ENCODE results near the gene RAMP1.

The RAMP1 gene

DNA sequence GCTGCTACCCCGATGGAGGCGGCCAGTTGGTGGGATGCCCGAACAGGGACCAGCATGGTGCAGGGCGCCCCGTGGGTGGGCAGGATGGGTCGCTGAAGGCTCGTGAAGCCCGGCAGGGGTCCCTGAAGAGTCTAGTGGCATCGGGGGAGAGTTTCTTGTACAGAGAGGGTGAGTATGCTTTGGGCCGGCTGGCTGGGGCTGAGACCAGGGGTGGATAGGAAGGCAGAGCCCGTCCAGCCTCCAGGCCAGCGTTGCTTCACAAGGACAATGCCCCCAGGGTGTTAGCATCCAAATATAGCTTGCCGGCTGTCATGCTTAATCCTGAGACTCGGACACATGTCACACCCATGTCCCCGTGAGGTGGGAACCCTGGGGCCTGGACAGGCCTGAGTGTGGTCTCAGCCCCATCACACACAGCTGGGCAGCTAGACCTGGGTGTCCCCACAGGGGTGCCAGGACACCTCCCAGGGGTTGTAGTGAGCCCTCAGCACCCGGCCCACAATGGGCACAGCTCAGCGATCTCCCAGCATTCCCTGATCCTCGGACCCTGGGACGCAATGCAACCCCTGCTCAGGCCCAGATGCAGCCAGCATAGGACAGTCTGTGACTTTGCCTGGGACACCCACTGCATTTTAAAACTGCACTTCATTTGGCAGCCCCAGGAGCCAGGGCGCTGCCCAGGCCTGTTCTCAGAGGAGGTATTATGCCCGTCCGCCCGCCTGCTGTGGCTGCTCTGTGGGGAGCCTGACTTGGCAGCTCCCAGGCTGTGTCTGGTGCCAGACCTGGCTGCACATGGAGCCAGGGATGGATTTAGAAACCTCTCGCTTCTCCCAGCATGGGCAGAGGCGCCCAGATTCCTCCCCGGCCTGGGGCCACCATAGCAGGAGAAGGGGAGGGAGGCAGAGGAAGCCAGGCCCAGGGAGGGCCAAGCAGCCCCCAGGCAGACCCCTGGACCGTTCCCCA lies 36.4 kb downstream of the RAMP1 start:
- peak; percentile 64 for DNase-seq (ENCODE audit: low spot score)

DNA sequence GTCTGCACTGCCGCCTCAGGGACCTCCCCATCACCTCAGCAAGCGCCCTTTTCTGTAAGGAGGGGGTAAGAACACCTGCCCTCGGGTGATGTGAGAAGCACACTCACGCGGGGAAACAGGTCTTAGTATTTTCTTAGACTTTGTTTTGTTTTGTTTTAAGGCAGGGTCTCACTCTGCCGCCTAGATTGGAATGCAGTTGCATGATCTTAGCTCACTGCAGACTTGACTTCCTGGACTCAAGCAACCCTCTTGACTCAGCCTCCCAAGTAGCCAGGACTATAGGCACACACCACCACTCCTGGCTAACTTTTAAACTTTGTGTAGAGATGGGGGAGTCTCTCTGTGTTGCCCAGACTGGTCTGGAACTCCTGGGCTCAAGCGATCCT lies 37.1 kb downstream of the RAMP1 start:
- peak; percentile 37 for DNase-seq (ENCODE audit: low spot score)

DNA sequence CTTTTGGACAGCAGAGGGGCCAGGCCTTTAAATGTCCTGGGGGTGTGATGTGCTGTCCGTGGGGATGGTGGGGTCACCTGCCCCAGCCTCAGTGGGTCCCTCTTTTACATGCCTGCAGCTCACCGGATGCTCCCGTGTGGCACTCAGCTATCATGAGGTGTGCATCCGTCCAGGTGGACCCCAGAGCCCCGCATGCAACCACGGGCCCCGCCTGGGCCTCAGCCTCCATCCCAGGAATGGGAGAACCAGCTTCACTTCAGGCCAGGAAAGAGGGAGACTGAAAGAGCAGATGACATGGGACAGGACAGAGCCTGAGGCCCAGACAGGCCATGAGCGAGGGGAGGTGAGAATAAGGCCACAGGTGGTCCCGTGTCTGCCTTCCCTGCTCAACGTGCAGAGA lies 37.5 kb downstream of the RAMP1 start:
- DNase-seq (ENCODE audit: low spot score): peak; percentile 53

GRCh38 chr2:237898057-237898414 lies 38.6 kb downstream of the RAMP1 start:
- DNase-seq (ENCODE audit: low spot score): no peak

GRCh38 chr2:237900891-237901831 lies 41.7 kb downstream of the RAMP1 start:
- peak; percentile 30 for DNase-seq (ENCODE audit: low spot score)

DNA sequence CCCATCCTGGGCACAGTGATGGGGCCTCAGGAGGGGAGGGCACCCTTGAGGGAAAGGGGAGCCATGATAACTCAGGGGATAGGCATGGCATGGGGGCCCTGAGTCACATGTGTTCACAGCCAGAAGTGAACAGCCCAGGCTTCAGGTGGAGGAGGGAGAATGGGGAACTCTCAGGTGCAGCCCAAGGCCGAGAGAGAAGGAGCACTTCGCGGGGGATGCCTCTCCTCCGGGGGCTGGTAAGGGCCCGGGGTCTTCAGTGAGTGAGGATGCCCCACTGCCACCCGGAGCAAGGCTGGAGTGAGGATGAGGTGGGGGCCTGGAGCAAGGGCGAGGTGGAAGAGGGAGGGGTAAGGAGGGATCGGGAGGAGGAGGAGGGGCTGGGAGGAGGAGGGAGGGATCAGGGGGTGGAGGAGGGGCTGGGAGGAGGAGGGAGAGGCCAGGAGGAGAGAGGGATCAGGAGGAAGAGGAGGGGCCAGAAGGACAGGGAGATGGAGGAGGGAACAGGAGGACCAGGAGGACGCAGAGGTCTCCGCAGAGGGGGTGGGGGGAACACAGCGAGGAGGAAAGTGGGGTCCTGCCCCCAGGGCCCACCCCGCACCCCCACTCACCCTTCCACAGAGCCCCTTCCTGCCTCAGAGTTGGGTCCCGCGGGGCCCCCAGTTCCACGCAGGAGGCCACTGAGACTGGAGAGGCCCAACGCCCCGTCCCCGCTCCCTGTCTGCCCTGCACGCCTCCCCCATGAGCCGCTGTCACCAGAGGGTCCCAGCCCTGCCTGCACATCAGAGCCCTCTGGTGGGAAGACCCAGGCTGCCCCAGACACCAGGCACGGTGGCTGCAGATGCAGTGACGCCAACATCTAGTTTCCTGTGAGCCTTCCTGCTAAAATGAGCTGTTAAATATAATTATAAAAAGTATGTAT lies 42.8 kb downstream of the RAMP1 start:
- peak; percentile 44 for DNase-seq (ENCODE audit: low spot score)

DNA sequence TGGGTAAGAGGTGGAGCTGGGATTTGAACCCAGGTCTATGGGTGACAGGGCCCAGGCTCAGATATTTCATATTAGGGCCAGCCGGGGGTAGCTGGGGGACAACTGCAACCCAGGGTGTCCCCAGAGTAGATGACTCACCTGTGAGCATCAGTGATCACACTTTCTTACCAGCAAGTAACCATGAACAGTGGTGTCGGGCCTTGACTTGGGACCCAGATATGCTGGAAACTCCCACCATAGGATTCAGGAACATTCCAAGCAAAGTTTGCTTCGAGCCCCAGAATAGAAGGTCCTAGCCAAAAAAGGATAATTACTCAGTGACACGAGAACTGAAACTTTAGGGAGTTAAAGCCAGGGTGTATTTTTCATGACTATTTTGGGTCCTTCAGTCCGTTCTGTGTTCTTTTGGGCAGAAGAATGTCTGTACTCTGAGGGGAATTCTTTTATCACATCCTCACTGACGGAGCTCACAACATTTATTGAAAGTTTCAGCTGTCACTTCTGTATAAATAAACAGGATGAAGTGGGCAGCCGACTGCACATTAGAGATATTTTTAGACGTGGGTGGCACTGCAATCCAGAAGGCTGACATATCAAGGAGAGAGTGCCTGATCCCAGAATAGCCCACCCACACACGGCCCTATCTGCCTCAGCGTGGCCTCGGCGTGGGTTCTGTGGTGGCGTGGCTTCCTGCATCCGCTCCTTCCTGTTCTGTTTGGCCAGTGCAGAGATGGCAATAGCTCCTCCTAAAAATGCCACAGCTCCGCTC lies 45.6 kb downstream of the RAMP1 start:
- peak; percentile 66 for DNase-seq (ENCODE audit: low spot score)

DNA sequence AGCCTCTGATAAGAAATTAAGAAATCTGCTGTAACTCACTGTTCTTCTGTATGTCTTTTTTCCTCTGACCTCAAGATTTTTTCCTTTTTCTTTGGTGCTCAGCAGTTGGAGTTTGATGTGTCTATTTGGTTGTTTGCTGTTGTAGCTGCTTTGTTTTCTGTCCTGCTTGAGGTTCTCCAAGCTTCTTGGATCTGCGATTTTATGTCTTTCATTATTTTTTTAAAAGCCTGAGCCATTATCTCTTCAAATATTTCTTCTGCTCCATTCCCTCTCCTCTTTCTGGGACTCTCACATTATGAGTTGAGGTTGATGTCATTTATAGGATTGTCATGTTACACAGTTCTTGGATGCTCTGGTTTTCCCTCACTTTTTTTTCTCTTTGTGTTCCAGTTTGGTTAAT lies 47.7 kb downstream of the RAMP1 start:
- no peak for DNase-seq (ENCODE audit: low spot score)

DNA sequence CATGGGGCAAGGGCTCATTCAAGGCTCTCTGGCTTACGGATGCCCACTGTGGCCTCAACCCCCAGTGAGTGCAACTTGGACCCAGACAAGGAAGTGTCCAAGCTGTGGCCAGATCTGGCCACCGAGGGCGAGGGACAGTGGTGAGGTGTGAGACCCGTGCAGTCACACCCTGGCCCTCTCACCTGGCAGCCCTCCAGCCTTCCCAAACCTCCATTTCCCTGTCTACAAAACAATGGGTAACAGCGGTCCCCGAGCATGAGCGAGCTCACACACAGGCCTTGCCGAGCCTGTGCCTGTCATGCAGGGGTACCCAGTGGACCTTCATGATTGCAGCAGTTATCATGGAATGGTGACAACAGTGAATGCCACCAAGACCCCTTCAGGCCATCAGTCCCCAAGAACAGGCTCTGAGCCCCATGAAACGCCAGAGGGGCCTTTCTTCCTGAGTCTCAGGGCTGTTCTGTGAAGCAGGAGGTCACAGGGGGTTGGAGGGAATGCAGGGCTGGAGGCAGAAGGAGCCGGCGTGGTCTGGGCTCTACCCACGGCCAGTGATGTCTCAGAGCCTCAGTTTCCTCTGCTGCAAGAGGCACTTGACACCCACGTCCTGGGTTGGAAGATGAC lies 49.8 kb downstream of the RAMP1 start:
- no peak for DNase-seq (ENCODE audit: low spot score)

DNA sequence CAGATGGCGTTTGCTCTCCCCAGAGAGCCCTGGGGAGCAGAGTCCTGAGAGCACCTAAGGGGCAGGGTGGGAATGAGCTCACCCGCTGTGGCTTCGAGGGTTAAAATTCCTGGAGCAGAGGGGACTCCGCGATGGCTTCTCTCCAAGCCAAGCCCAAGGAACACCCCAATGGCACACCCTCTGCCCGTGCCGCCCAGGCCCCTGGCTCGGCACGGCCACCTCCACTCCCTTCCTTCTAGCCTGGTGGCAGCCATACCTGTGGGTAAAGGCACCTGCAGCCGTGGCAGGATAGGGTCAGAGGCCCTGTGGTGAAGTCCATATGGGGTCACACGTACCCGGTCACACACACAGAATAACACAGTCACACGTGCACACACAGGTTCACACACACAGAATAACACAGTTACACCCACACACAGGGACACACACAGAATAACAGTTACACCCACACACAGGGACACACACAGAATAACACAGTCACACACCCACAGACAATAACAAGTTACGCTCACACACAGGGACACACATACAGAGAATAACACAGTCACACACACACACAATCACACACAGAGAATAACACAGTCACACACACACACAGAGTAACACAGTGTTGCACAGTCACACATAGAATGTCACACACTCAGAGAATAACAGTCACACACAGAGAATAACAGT lies 50.5 kb downstream of the RAMP1 start:
- DNase-seq (ENCODE audit: low spot score): no peak

DNA sequence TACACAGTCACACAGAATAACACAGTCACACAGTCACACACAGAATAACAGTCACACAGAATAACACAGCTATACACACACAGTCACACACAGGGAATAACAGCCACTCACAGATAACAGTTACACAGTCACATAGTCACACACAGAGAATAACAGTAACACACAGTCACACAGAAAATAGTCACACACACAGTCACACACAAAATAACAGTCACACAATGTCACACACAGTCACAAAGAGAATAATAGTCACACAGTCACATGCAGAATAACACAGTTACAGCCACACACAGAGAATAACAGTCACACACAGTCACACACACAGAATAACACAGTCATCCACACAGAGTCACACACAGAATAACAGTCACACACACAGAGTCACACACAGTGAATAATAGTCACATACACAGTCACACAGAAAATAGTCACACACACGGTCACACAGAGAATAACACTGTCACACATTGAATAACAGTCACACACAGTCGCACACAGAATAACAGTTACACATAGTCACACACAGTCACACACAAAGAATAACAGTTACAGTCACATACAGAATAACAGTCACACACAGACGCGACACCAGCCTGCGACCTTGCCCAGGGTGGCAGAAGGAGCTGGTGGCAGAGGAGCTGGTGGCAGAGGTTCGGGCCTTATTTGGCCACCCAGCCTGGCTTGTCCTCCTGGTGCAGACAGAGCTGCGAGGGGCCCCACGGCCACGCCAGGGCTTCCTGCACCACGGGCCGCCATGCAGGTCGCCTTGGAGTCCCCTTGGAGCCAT lies 51.3 kb downstream of the RAMP1 start:
- no peak for DNase-seq (ENCODE audit: low spot score)

- no peak for DNase-seq (ENCODE audit: low spot score)
Measured at GRCh38 chr2:237911363-237912017, 52.1 kb downstream of the RAMP1 start.

DNA sequence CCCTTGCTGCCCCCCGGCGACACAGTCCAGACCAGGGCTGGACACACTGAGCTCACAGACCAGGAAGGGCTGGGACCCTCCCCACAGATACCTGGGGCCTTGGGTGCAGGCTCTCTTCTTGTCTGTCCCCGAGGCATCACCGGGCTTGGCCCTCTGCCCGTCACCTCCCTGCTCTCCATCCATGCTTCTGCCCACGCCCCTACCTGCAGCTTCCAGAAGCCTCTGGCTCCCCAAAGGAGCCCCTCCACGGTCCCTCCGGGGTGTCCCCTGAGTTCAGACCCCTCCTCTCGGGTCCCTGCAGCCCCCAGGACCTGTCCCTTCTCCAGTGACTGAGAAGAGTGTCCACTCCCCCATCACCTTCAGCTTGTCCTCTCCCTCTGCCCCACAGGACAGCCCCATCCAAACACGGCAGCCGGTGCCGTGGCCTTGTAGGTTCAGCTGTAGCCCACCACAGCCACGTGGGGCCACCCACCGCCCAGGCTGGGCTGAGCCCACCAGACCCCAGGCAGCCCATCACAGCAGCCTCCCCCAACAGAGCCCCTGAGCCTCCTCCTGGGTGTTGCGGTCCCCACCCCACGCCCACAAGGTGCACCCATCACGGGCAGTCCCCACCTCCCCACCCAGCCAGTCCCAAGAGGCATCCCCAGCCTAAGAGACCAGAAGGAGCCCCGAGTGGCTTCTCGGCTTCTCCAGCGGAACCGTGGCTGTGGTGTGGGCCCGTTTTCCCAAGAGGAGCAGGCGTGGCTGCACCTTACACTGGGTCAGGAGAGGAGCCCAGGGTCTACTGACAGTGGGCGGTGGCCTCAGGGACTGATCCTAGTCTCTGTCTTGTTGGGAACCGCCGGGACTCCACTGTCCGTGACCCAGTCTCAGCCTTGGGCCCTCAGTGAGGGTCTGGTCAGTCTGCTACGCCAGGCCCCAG lies 53.1 kb downstream of the RAMP1 start:
- DNase-seq (ENCODE audit: low spot score): no peak

DNA sequence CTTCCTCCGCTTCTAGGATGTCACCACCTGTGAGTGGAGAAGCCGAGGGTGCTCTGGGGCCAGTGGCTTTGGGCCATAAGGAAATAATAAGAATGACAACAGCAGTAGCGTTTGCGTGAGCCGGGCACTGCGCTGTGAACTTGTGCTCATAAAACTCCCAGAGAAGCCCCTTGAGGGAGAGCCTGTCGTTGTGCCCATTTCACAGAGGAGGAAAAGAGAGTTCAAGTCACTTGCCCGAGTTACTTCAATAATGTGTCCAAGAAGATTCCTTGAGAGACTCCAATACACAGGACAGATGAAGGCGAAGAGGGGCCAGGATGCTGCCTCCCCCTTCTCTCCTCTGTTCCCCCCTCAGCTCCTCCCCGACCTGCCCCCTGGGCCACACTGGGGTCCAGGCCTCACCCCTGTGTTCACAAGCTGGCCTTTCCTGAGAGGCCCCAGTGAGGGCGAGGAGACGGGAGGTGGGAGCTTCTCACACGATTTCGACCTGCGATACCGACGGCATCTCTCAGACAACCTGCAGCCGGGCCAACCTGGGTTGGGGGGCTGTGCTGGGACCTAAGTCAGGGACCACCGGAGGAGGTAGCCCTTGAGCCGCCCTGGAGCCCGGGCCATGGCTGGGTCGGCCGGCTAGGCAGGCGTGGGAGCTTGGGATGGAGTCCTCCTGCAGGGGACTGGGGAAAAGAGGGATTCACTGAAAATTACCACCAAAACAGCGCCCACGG lies 53.9 kb downstream of the RAMP1 start:
- peak; percentile 49 for DNase-seq (ENCODE audit: low spot score)

GRCh38 chr2:237915576-237915975 lies 56.2 kb downstream of the RAMP1 start:
- no peak for DNase-seq (ENCODE audit: low spot score)

GRCh38 chr2:237916296-237916695 lies 56.9 kb downstream of the RAMP1 start:
- peak; percentile 14 for DNase-seq (ENCODE audit: low spot score)
